HepG2 (cell line): Measurements from ENCODE around the gene TPRA1. TPM values are rescaled to one million over a fixed set of nuclear protein-coding genes. Genes with fewer than 3 reads are reported as not detected.

ENCODE experiments used
- DMAP1 ChIP-seq: IDR thresholded peaks from 2 replicates; pipeline ENCODE4 v1.6.1; 2016
- DMTF1 ChIP-seq: sonication (generic); formaldehyde crosslinking; IDR thresholded peaks from 2 replicates; pipeline ENCODE4 v1.4.0; 2020; ENCODE audit warnings: mild to moderate bottlenecking, missing genetic modification reagents
- ELF4 ChIP-seq: sonication (generic); formaldehyde crosslinking; IDR thresholded peaks from 2 replicates; pipeline ENCODE4 v1.5.0; 2020; ENCODE audit warnings: missing genetic modification reagents, mild to moderate bottlenecking, moderate library complexity, borderline replicate concordance
- GATA4 ChIP-seq: sonication (generic); IDR thresholded peaks from 2 replicates; pipeline ENCODE4 v1.6.1; 2016; ENCODE audit warnings: antibody characterized with exemption, low read depth, borderline replicate concordance
- GPN1 ChIP-seq: sonication (generic); formaldehyde crosslinking; IDR thresholded peaks from 2 replicates; pipeline ENCODE4 v1.5.1; 2020; ENCODE audit warnings: missing genetic modification reagents, borderline replicate concordance
- JDP2 ChIP-seq: sonication (generic); formaldehyde crosslinking; IDR thresholded peaks from 2 replicates; pipeline ENCODE4 v1.8.1; 2022; ENCODE audit warnings: missing genetic modification reagents, borderline replicate concordance
- MLLT10 ChIP-seq: sonication (generic); formaldehyde crosslinking; IDR thresholded peaks from 2 replicates; pipeline ENCODE4 v1.4.0; 2020; ENCODE audit warnings: missing genetic modification reagents
- NFYC ChIP-seq: IDR thresholded peaks from 2 replicates; pipeline ENCODE4 v1.6.1; 2016; ENCODE audit warnings: missing genetic modification reagents, missing compliant biosample characterization
- RBM22 ChIP-seq: fragments of 200-400 bp; formaldehyde crosslinking; optimal IDR thresholded peaks from 2 replicates; pipeline ENCODE3; 2017; ENCODE audit warnings: mild to moderate bottlenecking, low read length, moderate library complexity
- TARDBP ChIP-seq: sonication (generic); formaldehyde crosslinking; IDR thresholded peaks from 2 replicates; pipeline ENCODE4 v1.8.0; 2022; ENCODE audit warnings: mild to moderate bottlenecking, missing genetic modification reagents
- TIGD3 ChIP-seq: sonication (generic); formaldehyde crosslinking; IDR thresholded peaks from 2 replicates; pipeline ENCODE4 v1.5.1; 2020; ENCODE audit warnings: mild to moderate bottlenecking, missing genetic modification reagents, borderline replicate concordance
- TP53 ChIP-seq: sonication (generic); formaldehyde crosslinking; conservative IDR thresholded peaks from 2 replicates; pipeline ENCODE4 v1.4.0; 2020; ENCODE audit warnings: missing genetic modification reagents
- ZBTB7A ChIP-seq: sonication (generic); formaldehyde crosslinking; IDR thresholded peaks from 2 replicates; pipeline ENCODE4 v1.8.0; 2022; ENCODE audit warnings: mild to moderate bottlenecking, missing genetic modification reagents
- ZNF143 ChIP-seq: sonication (generic); formaldehyde crosslinking; IDR thresholded peaks from 2 replicates; pipeline ENCODE4 v1.4.0; 2020; ENCODE audit warnings: missing genetic modification reagents
- ZNF256 ChIP-seq: sonication (generic); formaldehyde crosslinking; conservative IDR thresholded peaks from 2 replicates; pipeline ENCODE4 v1.4.0; 2020; ENCODE audit warnings: missing genetic modification reagents
- ZNF280D ChIP-seq: sonication (generic); formaldehyde crosslinking; IDR thresholded peaks from 2 replicates; pipeline ENCODE4 v1.5.1; 2020; ENCODE audit warnings: mild to moderate bottlenecking, missing genetic modification reagents
- ZNF326 ChIP-seq: sonication (generic); formaldehyde crosslinking; IDR thresholded peaks from 2 replicates; pipeline ENCODE4 v1.4.0; 2020; ENCODE audit warnings: missing genetic modification reagents, borderline replicate concordance
- ZNF414 ChIP-seq: sonication (generic); formaldehyde crosslinking; IDR thresholded peaks from 2 replicates; pipeline ENCODE4 v1.5.0; 2020; ENCODE audit warnings: missing genetic modification reagents
- ZNF580 ChIP-seq: IDR thresholded peaks from 2 replicates; pipeline ENCODE4 v1.6.1; 2016; ENCODE audit warnings: low read depth, borderline replicate concordance
- ZNF770 ChIP-seq: sonication (generic); formaldehyde crosslinking; IDR thresholded peaks from 2 replicates; pipeline ENCODE4 v1.5.0; 2020; ENCODE audit warnings: mild to moderate bottlenecking, missing genetic modification reagents
- polyA plus RNA-seq, 8 experiments: library from polyadenylated mRNA; depleted of rRNA in 3 of 8; stranded (reverse) in 7 of 8; unstranded in 1 of 8; fragments of >200 nt; fragmentation: Illumina TruSeq in 4 of 8; extraction: Trizol in 4 of 8; gene quantifications; 2 replicates each; pipeline versions ENCODE4 v1.2.1 to v1.2.3, GENCODE V29; 2011 to 2016; ENCODE audit warnings: low read depth in 4 of 8, missing spikeins in 1 of 8, mixed read lengths in 1 of 8; ENCODE audit not compliant: insufficient read depth in 1 of 8
- total RNA-seq, 5 experiments: library from RNA; depleted of rRNA; stranded (reverse); fragments of >200 nt; fragmentation: Illumina TruSeq; extraction: Trizol; gene quantifications; 2 replicates each; pipeline ENCODE4 v1.2.3, GENCODE V29; 2016; ENCODE audit warnings: low read depth in 1 of 5

The TPRA1 gene
- total and polyA plus RNA-seq, 2 of the 13 experiments (the other 11 are each of a cell fraction or from before 2014, with no cell fraction given), result 25.4 to 25.8 TPM

GRCh38 chr3:127628788-127629466 lies 38.4 kb upstream of the TPRA1 start, which contains the start of gene PODXL2 (continued):
- TF ChIP-seq JDP2 (peak; percentile 86; the same call in 1 of the 2 replicates), RBM22 (no peak), ZNF326 (CRISPR knock-in tag) (no peak), TP53 (CRISPR knock-in tag) (no peak), ZNF280D (no peak), ZBTB7A (CRISPR knock-in tag) (peak; percentile 58; the same call in 1 of the 2 replicates), ZNF770 (CRISPR knock-in tag) (0 out of 2 replicates have a peak, but pooled peaks have one; percentile 21), DMAP1 (CRISPR knock-in tag) (no peak), NFYC (CRISPR knock-in tag) (peak; percentile 76), ZNF414 (no peak), GPN1 (no peak), TIGD3 (CRISPR knock-in tag) (no peak), DMTF1 (CRISPR knock-in tag) (no peak), MLLT10 (no peak), ZNF143 (CRISPR knock-in tag) (0 out of 2 replicates have a peak, but pooled peaks have one; percentile 29), ELF4 (peak; percentile 72; the same call in 1 of the 2 replicates), GATA4 (no peak), TARDBP (CRISPR knock-in tag) (no peak), ZNF580 (CRISPR knock-in tag) (no peak), ZNF256 (CRISPR knock-in tag) (peak; percentile 76; the same call in 1 of the 2 replicates)
